ENCODE results near the gene SETDB1.

DNA sequence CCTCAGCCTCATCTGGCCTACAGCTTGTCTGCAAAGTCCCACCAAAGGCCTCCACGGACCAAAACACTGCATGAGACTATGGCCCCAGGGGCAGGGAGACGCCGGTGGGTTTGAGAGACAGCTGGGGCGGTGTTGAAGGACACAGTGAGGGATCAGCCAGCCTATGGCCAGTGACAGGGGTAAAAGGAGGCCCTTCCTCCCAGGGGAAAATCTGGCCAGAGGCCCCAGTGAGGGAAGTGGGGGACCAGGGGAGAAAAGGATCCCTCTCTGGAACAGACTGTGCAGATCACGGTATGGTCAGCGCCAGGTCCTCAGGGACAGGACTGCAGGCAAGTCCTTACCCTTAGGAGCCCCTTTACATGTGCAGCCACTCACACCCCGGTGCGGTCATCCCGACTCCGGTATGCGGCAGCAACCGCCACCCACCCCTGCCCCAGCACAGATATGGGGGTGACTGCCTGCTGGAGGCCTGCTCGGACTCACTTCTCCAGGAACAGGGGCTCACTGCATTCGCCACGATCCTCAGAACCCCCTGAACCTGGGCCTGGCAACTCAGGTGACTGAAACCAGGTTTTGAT, 47.2 kb downstream of the SETDB1 start:
- TF ChIP-seq, protein P1, sequence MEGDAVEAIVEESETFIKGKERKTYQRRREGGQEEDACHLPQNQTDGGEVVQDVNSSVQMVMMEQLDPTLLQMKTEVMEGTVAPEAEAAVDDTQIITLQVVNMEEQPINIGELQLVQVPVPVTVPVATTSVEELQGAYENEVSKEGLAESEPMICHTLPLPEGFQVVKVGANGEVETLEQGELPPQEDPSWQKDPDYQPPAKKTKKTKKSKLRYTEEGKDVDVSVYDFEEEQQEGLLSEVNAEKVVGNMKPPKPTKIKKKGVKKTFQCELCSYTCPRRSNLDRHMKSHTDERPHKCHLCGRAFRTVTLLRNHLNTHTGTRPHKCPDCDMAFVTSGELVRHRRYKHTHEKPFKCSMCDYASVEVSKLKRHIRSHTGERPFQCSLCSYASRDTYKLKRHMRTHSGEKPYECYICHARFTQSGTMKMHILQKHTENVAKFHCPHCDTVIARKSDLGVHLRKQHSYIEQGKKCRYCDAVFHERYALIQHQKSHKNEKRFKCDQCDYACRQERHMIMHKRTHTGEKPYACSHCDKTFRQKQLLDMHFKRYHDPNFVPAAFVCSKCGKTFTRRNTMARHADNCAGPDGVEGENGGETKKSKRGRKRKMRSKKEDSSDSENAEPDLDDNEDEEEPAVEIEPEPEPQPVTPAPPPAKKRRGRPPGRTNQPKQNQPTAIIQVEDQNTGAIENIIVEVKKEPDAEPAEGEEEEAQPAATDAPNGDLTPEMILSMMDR (IDR thresholded peaks at IDR 0.05 in 8 of 11, conservative IDR thresholded peaks at IDR 0.05 in 3 of 11), result no peak
- no peak for TF ChIP-seq POLR2AphosphoS5 (IDR thresholded peaks at IDR 0.05)
- TF ChIP-seq POLR2A (IDR thresholded peaks at IDR 0.05), result no peak
